Measurements from ENCODE around the gene LIPA.
A peak's percentile ranks its signal among the peaks of the same experiment; 100 is the strongest.
"Not testable (repeated sequence)": the region's sequence is repeated elsewhere in the genome, so short reads cannot be mapped to it uniquely, and the experiment has no call there.

LIPA gene

GRCh38 chr10:89251409-89252224 lies at the start of gene LIPA:
Gene LIPA (minus strand): TSS chr10:89251775. CDS start chr10:89247648, 4,127 bp downstream.
- peak; percentile 99 for DNase-seq (ENCODE audit: low read depth)

DNA sequence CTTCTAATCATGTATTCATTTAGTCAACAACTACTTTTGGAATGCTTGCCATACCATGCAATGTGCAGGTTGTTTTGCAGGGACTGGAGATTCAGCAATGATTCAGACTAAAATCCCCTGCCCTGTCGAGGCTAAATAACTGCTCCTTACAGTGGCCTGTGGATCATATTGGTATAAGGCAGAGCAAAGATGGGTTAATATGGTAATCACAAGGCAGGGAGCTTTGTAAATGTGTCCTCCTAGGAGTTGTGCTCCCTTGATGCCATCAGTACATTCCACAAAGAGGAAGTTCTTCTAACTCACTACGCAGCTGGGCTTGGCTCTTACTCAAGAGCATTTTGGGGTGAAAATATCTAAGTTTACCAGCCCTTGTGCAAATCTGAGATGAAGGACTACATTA lies 49.7 kb upstream of the LIPA start:
- DNase-seq (ENCODE audit: low read depth), result peak; percentile 51

DNA sequence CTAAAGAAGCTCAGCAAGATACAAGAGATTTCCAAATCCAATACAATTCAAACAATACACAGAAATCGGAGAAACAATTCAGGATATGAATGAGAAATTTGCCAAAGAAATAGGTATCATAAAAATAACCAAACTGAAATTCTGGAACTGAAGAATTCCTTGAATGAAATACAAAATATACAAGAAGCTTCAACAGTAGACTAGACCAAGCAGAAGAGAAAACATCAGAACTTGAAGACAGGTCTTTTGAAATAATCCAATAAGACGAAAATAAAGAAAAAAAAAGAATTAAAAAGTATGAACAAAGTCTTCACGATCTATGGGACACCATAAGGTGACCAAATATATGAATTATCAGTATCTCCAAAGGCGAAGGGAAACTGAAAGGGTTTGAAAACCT lies 47.5 kb upstream of the LIPA start:
- DNase-seq (ENCODE audit: low read depth), result no peak

GRCh38 chr10:89297791-89298190 lies 46.2 kb upstream of the LIPA start:
- DNase-seq (ENCODE audit: low read depth), result no peak

GRCh38 chr10:89297356-89297755 lies 45.8 kb upstream of the LIPA start:
- DNase-seq (ENCODE audit: low read depth), result no peak

DNA sequence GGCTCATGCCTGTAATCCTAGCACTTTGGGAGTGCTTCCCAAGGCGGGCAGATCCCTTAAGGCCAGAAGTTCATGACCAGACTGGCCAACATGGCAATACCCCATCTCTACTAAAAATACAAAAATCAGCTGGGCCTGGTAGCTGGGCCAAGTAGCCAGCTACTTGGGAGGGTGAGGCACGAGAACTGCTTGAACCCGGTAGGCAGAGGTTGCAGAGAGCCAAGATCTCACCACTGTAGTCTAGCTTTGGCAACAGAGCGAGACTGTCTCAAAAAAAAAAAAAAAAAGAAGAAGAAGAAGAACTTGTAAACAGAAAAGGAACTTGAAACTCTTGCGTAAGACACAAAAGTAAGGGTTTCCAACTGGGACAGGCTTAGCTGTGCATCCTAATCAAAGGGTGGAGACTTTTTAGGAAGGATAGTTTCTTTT lies 44.7 kb upstream of the LIPA start:
- DNase-seq (ENCODE audit: low read depth), result no peak

- DNase-seq (ENCODE audit: low read depth), result peak; percentile 49
These were observed 44.0 kb upstream of the LIPA start for GRCh38 chr10:89295597-89295996.

- DNase-seq (ENCODE audit: low read depth), result no peak
These were observed 43.2 kb upstream of the LIPA start for GRCh38 chr10:89294721-89295239.

- DNase-seq (ENCODE audit: low read depth), result peak; percentile 75
These were observed 33.7 kb upstream of the LIPA start for GRCh38 chr10:89285303-89285702.

DNA sequence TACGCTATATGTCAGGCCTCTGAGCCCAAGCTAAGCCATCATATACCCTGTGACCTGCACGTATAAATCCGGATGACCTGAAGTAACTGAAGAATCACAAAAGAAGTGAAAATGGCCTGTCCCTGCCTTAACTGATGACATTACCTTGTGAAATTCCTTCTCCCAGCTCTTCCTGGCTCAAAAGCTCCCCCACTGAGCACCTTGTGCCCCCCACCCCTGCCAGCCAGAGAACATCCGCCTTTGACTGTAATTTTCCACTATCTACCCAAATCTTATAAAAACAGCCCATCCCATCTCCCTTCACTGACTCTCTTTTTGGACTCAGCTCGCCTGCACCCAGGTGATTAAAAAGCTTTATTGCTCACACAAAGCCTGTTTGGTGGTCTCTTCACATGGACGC lies 33.1 kb upstream of the LIPA start:
- DNase-seq (ENCODE audit: low read depth), result not testable (repeated sequence)

- DNase-seq (ENCODE audit: low read depth), result peak; percentile 86
These were observed 32.4 kb upstream of the LIPA start for GRCh38 chr10:89283936-89284475.

DNA sequence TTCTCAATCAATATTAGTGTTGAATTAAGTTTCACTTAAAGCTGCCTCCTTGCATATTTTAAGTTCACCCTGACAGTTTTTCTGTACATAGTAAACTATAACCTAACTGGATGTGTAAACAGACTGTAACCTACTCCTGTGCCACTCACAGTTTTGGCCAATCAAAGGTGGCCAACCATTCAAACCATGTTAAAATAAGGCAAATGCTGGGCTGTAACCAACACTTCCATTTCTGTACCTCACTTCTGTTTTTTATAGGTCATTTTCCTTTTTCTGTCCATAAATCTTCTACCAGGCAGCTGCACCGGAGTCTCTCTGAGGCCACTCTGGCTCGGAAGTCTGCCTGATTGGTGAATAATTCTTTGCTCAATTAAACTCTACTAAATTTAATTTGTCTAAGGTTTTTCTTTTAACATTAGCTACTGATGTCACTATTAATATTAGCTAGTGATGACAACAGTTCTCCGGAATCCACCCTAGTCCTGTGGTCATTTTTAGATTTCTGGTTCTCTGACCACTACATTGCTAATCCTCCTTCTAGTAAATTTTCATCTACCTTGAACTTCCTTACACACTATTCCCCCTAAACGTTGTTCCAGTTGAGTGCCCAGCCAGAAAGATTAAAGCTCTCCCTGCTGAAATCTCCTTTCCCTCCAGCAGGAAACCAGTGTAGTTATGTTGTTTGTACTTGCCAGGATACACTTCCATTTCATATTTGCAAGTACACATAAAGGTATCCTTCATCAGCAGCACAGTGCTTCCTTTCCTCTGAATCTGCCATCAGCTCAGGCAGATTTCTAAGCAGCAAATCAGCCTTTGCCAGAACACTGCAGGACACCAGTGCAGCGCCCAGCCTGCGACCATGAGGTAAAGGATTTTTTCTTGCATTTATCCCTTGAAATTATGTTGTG lies 31.7 kb upstream of the LIPA start:
- peak; percentile 73 for DNase-seq (ENCODE audit: low read depth)

DNA sequence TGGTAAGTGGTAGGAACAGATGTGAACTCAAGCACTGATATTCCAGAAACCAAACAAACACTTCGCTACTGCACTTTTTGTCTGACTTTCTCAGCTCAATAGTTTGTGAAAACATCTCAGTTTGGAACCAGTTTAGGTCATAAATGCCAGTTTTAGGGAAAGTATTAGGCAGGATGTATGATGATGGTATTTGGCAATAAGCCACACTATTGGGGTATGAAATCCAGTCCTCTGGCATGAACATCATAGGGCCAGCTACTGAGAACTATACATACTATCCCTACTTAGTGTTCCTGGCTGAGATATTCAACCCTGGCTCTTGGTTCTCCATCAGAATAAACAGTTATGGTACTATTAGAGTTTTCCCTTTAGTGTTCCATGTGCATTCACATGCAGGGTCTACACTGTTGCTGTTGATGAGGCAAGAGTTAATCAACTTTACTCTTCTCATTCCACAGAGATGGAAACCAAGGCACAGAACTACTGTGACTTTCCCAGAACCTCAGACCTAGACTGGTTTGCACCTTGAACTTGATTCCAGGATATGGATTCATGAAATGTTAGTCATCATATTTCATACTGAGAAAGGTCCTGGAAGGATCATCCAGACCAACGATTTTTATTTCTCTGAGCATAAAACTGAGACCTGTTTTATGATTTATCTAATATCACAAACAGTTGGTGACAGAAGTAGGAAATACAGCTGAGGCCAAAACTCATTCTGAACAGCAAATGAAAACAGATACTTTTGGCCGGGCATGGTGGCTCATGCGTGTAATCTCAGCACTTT lies 30.2 kb upstream of the LIPA start:
- peak; percentile 54 for DNase-seq (ENCODE audit: low read depth)

DNA sequence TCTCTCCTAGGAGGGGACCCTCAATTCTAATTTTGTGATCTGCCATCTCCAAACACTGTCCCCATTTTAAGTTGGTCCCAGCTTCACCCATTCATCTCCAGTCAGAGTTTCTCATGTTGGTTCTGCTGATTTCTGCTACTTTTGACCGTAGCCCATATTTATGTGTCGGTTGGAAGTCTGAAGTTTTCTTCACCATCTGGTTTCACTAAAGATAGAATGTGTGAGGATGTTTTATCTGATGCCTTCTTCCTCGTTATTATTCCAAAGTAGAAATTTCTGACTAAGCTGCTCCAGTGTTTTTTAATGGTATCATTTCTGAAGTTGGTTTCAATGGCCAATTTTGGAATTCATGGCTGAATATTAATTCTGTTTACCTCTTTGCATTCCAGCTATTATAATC lies 28.9 kb upstream of the LIPA start:
- DNase-seq (ENCODE audit: low read depth), result no peak

DNA sequence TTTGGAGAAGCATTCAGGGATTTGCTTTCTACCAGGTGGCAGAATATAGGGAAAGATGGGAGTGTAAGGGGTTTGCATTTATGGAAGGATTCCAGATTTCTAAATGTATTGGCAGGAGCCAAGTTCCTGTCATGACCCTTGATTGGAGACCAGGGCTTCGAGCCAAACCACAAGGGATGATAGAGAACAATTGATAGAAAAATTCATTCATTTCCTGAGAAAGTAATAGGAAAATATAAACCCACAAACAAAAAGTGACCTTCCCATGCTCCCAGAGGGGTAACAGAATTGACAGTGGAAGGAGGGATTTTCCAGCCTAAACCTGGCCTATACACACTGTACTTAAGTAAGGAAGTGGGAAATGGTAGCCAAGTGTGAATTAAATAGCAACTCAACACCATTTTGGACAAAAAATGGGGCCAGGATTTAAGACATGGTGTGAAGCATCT lies 27.9 kb upstream of the LIPA start:
- peak; percentile 36 for DNase-seq (ENCODE audit: low read depth)

- DNase-seq (ENCODE audit: low read depth), result no peak
These were observed 27.4 kb upstream of the LIPA start for GRCh38 chr10:89278900-89279392.

DNA sequence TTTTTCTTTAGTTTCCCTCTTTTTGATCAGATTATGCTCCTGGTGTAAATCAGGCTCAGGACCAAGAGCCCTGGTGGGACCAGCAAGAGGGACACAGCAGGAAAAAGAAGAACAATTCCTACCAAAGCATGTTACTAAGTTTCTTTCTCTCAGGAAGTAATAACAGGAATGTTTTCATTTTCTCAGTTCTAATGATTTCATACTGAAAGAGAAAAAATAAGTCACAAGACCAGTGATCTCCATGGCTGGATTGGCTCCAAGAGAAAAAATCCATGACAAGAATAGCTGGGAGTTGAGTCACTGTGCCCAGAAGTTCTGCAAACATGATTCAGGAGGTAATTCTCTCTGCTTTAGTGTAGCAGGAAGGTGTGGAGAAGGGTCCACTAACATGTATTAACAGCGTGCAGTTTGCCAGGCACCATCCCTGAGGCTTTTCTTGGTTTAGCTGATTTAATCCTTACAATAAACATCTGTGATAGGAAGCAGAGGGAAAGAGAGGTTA lies 26.5 kb upstream of the LIPA start:
- peak; percentile 99 for DNase-seq (ENCODE audit: low read depth)

- DNase-seq (ENCODE audit: low read depth), result no peak
These were observed 23.8 kb upstream of the LIPA start for GRCh38 chr10:89275383-89275782.

- peak; percentile 44 for DNase-seq (ENCODE audit: low read depth)
These were observed 23.4 kb upstream of the LIPA start for GRCh38 chr10:89274928-89275327.

- no peak for DNase-seq (ENCODE audit: low read depth)
These were observed 22.1 kb upstream of the LIPA start for GRCh38 chr10:89273680-89274079.

DNA sequence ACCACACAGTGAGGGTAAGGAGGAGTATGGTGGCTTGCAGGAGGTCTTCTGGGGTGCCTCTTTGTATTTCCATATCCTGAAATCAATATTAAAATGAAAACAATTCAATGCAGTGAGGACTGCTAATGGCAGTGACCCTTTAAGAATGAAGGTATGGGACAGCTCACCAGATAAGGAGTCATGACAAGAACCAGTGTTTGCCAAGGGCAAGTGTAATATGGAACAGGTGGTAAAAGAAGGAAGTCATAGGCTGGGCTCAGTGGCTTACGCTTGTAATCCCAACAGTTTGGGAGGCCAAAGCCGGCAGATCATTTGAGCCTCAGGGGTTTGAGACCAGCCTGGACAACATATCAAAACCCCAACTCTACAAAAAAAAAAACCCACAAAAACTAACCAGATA lies 20.0 kb upstream of the LIPA start:
- DNase-seq (ENCODE audit: low read depth), result no peak
